Measurements from ENCODE around the gene CCN2. TPM values are rescaled to one million over a fixed set of nuclear protein-coding genes. Genes with fewer than 3 reads are reported as not detected.
A peak's percentile ranks its signal among the peaks of the same experiment; 100 is the strongest.

Gene CCN2
- total and polyA plus RNA-seq, 2 of the 8 experiments (the other 6 are each of a cell fraction or from before 2014, with no cell fraction given), result 25.0 to 107 TPM

DNA sequence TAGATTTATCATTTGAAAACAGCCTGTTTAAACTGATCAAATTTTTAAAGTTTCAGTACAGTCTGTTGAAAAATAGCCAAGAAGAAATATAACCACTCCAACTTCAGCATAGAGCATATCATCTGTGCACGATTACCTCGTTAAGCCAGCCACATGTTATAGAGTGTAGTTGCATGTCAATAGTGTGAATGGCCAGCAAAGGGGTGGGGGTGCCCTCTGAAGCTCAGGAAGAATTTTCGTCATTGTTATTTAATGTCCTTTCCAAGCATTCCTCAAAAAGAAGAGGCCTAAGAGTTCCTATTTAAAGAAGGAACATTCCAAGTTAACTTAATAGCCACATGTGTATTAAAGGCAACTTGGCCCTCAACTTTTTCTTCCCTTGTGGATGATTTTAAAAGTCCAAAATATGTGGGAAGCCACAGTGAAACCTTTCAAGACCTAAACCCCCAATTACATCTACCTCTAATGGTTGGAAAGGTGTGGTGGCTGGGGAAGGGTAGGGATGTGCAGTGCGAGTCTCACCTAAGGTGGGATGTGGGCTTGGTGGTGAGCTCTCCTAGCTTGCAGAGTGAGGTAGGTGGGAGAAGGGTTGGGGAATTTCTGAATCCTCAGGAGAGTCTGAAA, 1.8 kb upstream of the CCN2 start:
- H3K27me3 ChIP-seq (replicated peaks in 1 of 4; ENCODE audit: control insufficient read depth in 3 of 4, extremely low read depth in 1 of 4, insufficient read depth in 3 of 4, low read length in 3 of 4), result no peaks in the 10 kb centered on the region
- H2BK120ac ChIP-seq (replicated peaks; ENCODE audit: low read depth, low read length), result peak overlapping the region; percentile 97
- peak overlapping the region; percentile 93; the same call in 1 of the 2 replicates for H4K8ac ChIP-seq (ENCODE audit: extremely low read depth, insufficient read depth, low read length)
- peak overlapping the region; percentile 65 to 72 for H3K4me2 ChIP-seq (ENCODE audit: insufficient read depth in 1 of 2, low read depth in 2 of 2, low read length in 2 of 2)
- no peak for DNase-seq (ENCODE audit: low read depth in 1 of 2, low spot score in 2 of 2)
- H3K36me3 ChIP-seq (ENCODE audit: control insufficient read depth in 2 of 4, insufficient read depth in 4 of 4, low read length in 3 of 4), result peaks cover 2 to 25% (median 15%) of the 10 kb centered on the region in 4 experiments; a peak in 7 of 8 replicates
- peak overlapping the region; percentile 93 for H2BK12ac ChIP-seq (ENCODE audit: low read depth, low read length)
- peak overlapping the region; percentile 100 for H4K91ac ChIP-seq (replicated peaks; ENCODE audit: insufficient read length, low read length)
- H3K79me1 ChIP-seq (ENCODE audit: low read depth, low read length), result no peaks in the 10 kb centered on the region; the same call in 1 of the 2 replicates
- no peak overlapping the region for H2BK15ac ChIP-seq (ENCODE audit: low read length)
- peak overlapping the region; percentile 57 for H4K5ac ChIP-seq (ENCODE audit: insufficient read length, low read depth, low read length)
- WGBS, 2 experiments (ENCODE audit: extremely low coverage in 1 of 2, insufficient coverage in 1 of 2, insufficient read length in 1 of 2, insufficient replicate concordance in 2 of 2, low coverage in 1 of 2, low lambda C conversion rate in 2 of 2, missing lambda C conversion rate in 1 of 2), result 29% methylated on average over 4 of the region's 4 CpGs; no CpG with 5 or more reads in 1 of the 2 experiments
- H2BK5ac ChIP-seq (ENCODE audit: low read depth, low read length), result peak overlapping the region; percentile 94
- ChIA-PET CTCF (ENCODE audit: partially characterized antibody) (interaction anchor here (0.6 to 0.9 kb wide), 4 partner anchors 33 to 209 kb away, joined by 3 to 4 read pairs (median 3); no protein-coding TSS in a partner anchor), POLR2A (ENCODE audit: partially characterized antibody) (interaction anchor here (0.6 to 8.8 kb wide), 13 partner anchors 9 to 162 kb away, joined by 3 to 216 read pairs (median 4); no protein-coding TSS in a partner anchor)
- H3K18ac ChIP-seq (ENCODE audit: extremely low read depth, low read length), result peak overlapping the region; percentile 66
- H3K27ac ChIP-seq (ENCODE audit: low read depth, low read length), result peak overlapping the region; percentile 80
- H3K79me2 ChIP-seq (ENCODE audit: control insufficient read depth in 1 of 2, insufficient read depth in 2 of 2, low read length in 2 of 2), result peaks cover 0 to 33% of the 10 kb centered on the region in 2 experiments; a peak in 3 of 4 replicates
- no peaks in the 10 kb centered on the region for H3K9me3 ChIP-seq (ENCODE audit: insufficient read depth in 2 of 2, low read depth in 1 of 2, low read length in 1 of 2)
- peak overlapping the region; percentile 76 for H2AK5ac ChIP-seq (ENCODE audit: low read depth, low read length)
- H3K9ac ChIP-seq (replicated peaks in 1 of 4; ENCODE audit: extremely low read depth in 1 of 4, low read depth in 3 of 4, low read length in 3 of 4), result peak overlapping the region in 2 of 4 experiments; percentile 21 to 41; a peak in 5 of 7 replicates
- FAIRE-seq, result peak; percentile 92
- no peak overlapping the region for H3K14ac ChIP-seq (ENCODE audit: insufficient read length)
- peak overlapping the region; percentile 68 for H2BK20ac ChIP-seq (ENCODE audit: low read length)
- H3K56ac ChIP-seq (replicated peaks; ENCODE audit: insufficient read length, low read depth, low read length), result no peak overlapping the region
- peak overlapping the region; percentile 16 for H3K4ac ChIP-seq (replicated peaks; ENCODE audit: insufficient read length, low read depth, low read length)
- H3K4me1 ChIP-seq (replicated peaks in 1 of 4; ENCODE audit: control insufficient read depth in 3 of 4, insufficient read depth in 4 of 4, low read length in 3 of 4), result peaks cover 15 to 36% (median 24%) of the 10 kb centered on the region in 4 experiments
- no peak overlapping the region for H2AFZ ChIP-seq (ENCODE audit: low read length)
- peaks cover 15 to 16% of the 10 kb centered on the region in 2 experiments for H4K20me1 ChIP-seq (replicated peaks in 1 of 2; ENCODE audit: control insufficient read depth in 1 of 2, insufficient read depth in 2 of 2, low read length in 2 of 2)
- no peak overlapping the region for H3K23ac ChIP-seq (ENCODE audit: insufficient read length)
- peaks cover 8% of the 10 kb centered on the region for H3K23me2 ChIP-seq (ENCODE audit: low read depth, low read length)
- peak overlapping the region in 3 of 4 experiments; percentile 12 to 87 (median 16); a peak in 2 of 8 replicates for H3K4me3 ChIP-seq (ENCODE audit: extremely low read depth in 1 of 4, insufficient read depth in 2 of 4, low read depth in 3 of 4, low read length in 4 of 4)
- TF ChIP-seq ASH2L (IDR thresholded peaks at IDR 0.05; ENCODE audit: low read length), result peak; percentile 91
